GM19372 (cell line): Measurements from ENCODE around the gene MAU2.
"Not testable (repeated sequence)": the region's sequence is repeated elsewhere in the genome, so short reads cannot be mapped to it uniquely, and the experiment has no call there.

Experiments
- ATAC-seq: cut with Tn5 transposase; IDR thresholded peaks from one replicate; pipeline ENCODE4 v1.9.1; 2021; ENCODE audit warnings: mild to moderate bottlenecking, low read depth, moderate library complexity; ENCODE audit not compliant: unreplicated experiment

The MAU2 gene

DNA sequence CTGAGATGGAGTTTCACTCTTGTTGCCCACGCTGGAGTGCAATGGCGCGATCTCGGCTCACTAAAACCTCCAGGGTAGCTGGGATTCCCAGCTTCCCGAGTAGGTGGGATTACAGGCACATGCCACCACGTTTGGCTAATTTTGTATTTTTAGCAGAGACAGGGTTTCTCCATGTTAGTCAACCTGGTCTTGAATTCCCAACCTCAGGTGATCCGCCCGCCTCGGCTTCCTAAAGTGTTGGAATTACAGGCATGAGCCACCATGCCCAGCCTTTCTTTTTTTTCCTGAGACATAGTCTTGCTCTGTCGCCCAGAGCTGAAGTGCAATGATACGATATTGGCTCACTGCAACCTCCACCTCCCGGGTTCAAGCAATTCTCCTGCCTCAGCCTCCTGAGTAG is 59.7 kb downstream of the MAU2 start:
- not testable (repeated sequence) for ATAC-seq

DNA sequence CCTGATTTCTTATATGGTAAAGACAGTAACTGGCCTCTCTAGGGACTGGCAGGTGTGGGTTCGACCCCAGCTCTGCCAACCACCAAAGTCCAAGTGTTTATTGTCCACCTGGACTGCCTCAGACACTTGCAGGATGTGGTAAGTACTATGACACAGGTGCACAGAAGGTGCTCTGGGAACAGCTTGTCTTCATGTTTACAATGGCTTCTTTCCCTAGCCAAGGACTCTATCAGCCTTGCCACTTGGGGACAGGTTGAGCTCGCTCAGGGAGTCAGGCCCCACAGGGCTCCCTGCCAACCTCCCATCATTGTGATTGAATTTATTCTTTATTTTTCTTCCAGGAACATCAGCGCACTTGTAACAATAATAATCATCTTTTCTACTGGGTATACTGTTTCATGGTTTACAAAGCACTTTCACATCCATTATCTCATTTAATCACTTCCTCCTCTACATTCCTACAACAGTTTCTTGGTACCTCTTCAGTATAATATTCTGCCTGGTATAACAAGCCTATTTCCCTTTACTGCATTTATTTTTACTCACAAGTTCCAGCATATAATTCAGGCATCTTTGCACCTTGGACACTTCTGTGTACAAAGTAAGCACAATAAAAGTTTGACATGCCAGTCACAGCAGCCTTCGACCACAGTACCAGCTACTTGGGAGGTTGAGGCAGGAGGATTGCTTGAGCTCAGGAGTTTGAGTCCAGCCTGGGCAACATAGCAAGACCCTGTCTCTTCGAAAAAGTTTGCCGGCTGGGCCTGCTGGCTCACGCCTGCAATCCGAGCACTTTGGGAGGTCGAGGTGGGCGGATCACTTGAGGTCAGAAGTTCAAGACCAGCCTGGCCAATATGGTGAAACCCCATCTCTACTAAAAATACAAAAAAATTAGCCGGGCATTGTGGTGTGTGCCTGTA is 60.6 kb downstream of the MAU2 start:
- no peak for ATAC-seq

DNA sequence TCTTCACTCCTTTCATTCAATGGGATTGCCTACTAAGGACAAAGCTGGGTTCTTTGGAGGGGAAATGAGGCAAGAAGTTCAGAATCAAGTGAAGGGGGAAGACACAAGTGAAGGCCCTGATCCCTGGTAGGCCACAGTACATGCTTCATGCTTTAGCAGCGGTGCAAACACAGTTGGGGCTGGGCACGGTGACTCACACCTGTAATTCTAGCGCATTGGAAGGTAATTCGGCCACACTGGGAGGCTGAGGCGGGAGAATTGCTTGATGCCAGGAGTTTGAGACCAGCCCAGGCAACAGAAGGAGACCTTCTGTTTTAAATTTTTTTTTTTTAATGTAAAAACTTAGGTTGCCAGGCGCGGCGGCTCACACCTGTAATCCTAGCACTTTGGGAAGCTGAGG is 61.5 kb downstream of the MAU2 start:
- no peak for ATAC-seq

DNA sequence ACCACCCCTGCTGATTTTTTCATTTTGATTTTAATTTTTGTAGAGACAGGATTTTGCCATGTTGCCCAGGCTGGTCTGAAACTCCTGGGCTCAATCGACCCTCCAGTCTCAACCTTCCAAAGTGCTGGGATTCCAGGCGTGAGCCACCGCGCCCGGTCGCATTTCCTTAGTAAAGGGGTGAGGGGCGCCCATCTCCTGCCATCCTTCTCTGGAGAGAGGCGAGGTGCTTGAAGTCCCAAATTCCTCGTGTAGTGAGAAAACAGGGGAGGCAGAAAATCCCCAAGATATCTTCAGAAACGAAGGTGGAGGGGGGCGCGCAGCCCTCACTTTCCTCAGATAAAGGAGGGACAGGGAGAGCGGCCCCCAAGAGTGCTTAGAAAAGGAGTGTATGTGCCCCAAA is 63.9 kb downstream of the MAU2 start:
- no peak for ATAC-seq

GRCh38 chr19:19385131-19385895 is 64.7 kb downstream of the MAU2 start:
- peak; percentile 84 for ATAC-seq

GRCh38 chr19:19385896-19386869 is 65.6 kb downstream of the MAU2 start:
- ATAC-seq = no peak

DNA sequence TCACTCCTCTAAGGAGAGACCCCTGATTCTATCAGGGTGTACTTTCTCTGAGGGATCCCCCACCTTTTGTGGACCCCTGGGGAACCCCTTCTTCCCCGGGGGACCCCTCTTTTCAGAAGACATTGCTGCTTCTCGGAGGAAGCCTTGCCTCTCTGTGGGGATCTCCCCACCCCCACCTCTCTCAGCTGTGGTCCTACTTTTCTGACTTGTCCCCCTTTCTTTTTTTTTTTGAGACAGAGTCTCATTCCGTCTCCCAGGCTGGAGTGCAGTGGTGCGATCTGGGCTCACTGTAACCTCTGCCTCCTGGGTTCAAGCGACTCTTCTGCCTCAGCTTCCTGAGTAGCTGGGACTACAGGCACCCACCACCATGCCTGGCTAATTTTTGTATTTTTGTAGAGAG is 66.5 kb downstream of the MAU2 start:
- ATAC-seq = no peak

- no peak for ATAC-seq
These were observed 68.2 kb downstream of the MAU2 start for GRCh38 chr19:19388568-19389555.

- not testable (repeated sequence) for ATAC-seq
These were observed 69.1 kb downstream of the MAU2 start for GRCh38 chr19:19389683-19390082.

GRCh38 chr19:19394333-19394732 is 73.7 kb downstream of the MAU2 start:
- not testable (repeated sequence) for ATAC-seq

GRCh38 chr19:19399733-19400433 is 79.3 kb downstream of the MAU2 start:
- ATAC-seq = no peak

DNA sequence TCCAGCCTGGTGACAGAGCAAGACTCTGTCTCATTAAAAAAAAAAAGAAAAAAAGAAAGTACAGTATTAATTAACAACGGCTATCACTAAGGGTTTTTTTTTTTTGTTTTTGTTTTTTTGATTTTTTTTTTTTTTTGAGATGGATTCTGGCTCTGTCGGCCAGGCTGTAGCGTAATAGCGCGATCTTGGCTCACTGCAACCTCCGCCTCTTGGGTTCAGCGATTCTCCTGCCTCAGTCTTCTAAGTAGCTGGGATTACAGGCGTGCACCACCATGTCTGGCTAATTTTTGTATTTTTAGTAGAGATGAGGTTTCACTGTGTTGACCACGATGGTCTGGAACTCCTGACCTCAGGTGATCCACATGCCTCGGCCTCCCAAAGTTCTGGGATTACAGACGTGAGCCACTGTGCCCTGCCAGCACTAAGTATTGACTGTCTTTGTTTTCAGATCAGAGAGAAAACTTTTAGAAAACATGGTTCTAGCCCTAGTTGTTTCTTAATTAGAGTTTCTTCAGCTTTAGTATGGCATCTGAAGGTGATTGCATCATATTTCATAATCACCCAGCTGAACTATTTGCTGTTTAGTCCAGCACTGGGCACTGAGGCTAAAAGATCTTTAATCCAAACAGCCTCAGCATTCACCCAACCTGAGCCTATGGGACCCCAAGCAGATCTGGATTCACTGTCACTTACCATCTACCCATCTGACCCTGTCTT is 82.2 kb downstream of the MAU2 start:
- ATAC-seq = no peak

GRCh38 chr19:19403373-19403901 is 82.8 kb downstream of the MAU2 start:
- ATAC-seq = no peak

DNA sequence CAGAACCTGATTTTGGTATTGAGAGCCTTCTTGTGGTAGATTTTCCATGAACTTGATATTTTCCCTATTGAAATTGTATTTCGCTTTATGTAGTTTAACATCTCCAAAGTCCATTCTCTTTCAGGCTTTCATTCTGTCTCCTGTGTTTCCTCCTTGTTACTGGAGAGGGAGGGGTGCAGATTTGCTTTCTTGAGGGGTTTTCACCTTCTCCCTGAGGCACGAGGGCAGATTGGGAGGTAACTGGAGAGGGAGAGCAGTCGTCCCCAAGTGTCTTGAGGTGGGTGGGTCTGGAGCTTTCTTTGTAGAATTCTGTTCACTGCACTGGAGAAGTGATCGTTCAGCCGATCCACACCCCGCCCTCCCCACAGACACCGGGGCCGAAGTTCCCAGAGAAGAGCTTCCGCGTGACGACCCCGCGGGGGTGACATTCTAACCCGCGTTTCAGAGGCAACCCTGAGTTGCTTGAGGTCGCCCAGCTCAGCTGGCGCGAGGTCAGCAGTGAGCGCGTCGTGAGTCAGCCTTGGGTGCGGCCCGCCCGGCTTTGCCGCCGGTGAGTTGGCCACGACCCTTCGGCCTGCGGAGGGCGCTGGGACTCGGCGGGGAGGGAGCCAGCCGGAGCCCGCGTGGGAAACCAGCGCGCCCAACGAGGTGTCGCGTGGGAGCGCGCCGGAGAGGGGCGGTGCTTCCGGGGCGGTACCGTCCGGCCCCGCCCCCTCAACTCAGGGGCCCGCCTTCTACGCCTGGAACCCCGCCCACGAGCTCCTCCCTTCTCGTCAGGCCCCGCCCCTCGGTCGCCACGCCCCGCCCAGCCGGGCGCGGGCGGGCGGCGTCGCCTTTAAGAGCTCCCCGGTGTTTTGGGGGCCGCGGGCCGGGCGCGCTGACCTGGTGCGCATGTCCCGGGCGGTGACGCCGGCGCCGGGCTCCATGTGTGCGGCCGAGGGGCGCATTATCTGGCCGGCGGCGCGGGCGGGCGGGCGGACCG is 84.5 kb downstream of the MAU2 start, which contains the start of gene GATAD2A:
TSS of gene GATAD2A (plus strand) at position 797 of the 982 bp plus-strand sequence. CDS start 59,671 bp downstream, outside the sequence.
- peak; percentile 71 for ATAC-seq

- peak; percentile 28 for ATAC-seq
These were observed 85.6 kb downstream of the MAU2 start for GRCh38 chr19:19405971-19406877.
